Stimulated activated naive B cell treated with anti-CD40 and anti-IgM and Interleukin-4, amounts not matched to agents 10 μg/mL and 1 μg/mL and 100 μg/mL, for 72 hours (primary cell): ENCODE data around the gene EXOSC3.
"Not testable (repeated sequence)": the region's sequence is repeated elsewhere in the genome, so short reads cannot be mapped to it uniquely, and the experiment has no call there.

Source experiments
- ATAC-seq, 2 donors: fragments of 150-1000 bp; cut with Tn5 transposase; replicated peaks; 2 replicates each; pipeline ENCODE4 v1.10.0; 2021; ENCODE audit warnings: moderate library complexity in 1 of 2
- DNase-seq: peaks from one replicate; pipeline ENCODE4 v3.0.0; 2021
- H3K27ac Mint-ChIP-seq: one replicate; pipeline ENCODE4 v1.8.0; 2022; ENCODE audit warnings: mild to moderate bottlenecking, mixed read lengths
- H3K27me3 Mint-ChIP-seq, 2 donors: one replicate each; pipeline ENCODE4 v1.8.0; 2022; ENCODE audit warnings: mixed read lengths in 2 of 2
- H3K36me3 Mint-ChIP-seq, 2 donors: one replicate each; pipeline ENCODE4 v1.8.0; 2022; ENCODE audit warnings: mixed read lengths in 2 of 2, mild to moderate bottlenecking in 1 of 2
- H3K4me1 Mint-ChIP-seq, 2 donors: one replicate each; pipeline ENCODE4 v1.8.0; 2022; ENCODE audit warnings: mixed read lengths in 2 of 2, mild to moderate bottlenecking in 1 of 2
- H3K4me3 Mint-ChIP-seq, 2 donors: one replicate each; pipeline ENCODE4 v1.8.0; 2022; ENCODE audit warnings: mild to moderate bottlenecking in 2 of 2, mixed read lengths in 2 of 2, moderate library complexity in 1 of 2
- H3K9me3 Mint-ChIP-seq, 2 donors: one replicate each; pipeline ENCODE4 v1.8.0; 2022; ENCODE audit warnings: mixed read lengths in 2 of 2, mild to moderate bottlenecking in 1 of 2

Gene EXOSC3

GRCh38 chr9:37753489-37754190 is 31.2 kb downstream of the EXOSC3 start, which contains the start of gene TRMT10B:
Gene TRMT10B, plus strand, starts transcription at chr9:37753805. Its CDS starts 8,127 bp downstream, at chr9:37761932.
- ATAC-seq (peak; percentile 93), DNase-seq (peak; percentile 66)
- peaks cover under 1 to 1% of the 10 kb centered on the region in 2 donors for H3K36me3 Mint-ChIP-seq
- peak within 1 kb of the TSS; percentile 86 to 89 for H3K4me3 Mint-ChIP-seq
- H3K4me1 Mint-ChIP-seq = peaks cover 9 to 25% of the 10 kb centered on the region in 2 donors
- H3K9me3 Mint-ChIP-seq = no peaks in the 10 kb centered on the region
- peak within 1 kb of the TSS; percentile 95 for H3K27ac Mint-ChIP-seq
- peaks cover 0 to 4% of the 10 kb centered on the region in 2 donors for H3K27me3 Mint-ChIP-seq

- peaks cover 9 to 25% of the 10 kb centered on the region in 2 donors for H3K4me1 Mint-ChIP-seq
Measured at GRCh38 chr9:37752642-37753488, 32.0 kb downstream of the EXOSC3 start.

DNA sequence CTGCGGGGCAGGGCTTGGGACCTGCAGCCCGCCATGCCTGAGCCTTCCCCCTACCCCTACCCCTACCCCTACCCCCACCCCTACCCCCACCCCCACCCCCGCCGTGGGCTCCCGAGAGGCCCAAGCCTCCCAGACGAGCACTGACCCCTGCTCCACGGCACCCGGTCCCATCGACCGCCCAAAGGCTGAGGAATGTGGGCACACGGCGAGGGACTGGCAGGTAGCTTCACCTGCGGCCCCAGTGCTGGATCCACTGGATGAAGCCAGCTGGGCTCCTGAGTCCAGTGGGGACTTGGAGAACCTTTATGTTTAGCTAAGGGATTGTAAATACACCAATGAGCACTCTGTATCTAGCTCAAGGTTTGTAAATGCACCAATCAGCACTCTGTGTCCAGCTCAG is 32.8 kb downstream of the EXOSC3 start:
- not testable (repeated sequence) for H3K4me3 Mint-ChIP-seq, H3K9me3 Mint-ChIP-seq, H3K27ac Mint-ChIP-seq, H3K36me3 Mint-ChIP-seq, H3K27me3 Mint-ChIP-seq, ATAC-seq, DNase-seq
- peaks cover 9 to 25% of the 10 kb centered on the region in 2 donors for H3K4me1 Mint-ChIP-seq

More at GRCh38 chr9:37752642-37753488, 32.0 kb downstream of the EXOSC3 start:
- H3K27ac Mint-ChIP-seq = peak overlapping the region; percentile 95
- H3K27me3 Mint-ChIP-seq = peaks cover 0 to 4% of the 10 kb centered on the region in 2 donors
- ATAC-seq (no peak), DNase-seq (no peak)
- H3K4me3 Mint-ChIP-seq = peak overlapping the region; percentile 86 to 89
- H3K9me3 Mint-ChIP-seq = no peaks in the 10 kb centered on the region
- H3K36me3 Mint-ChIP-seq = no peaks in the 10 kb centered on the region

GRCh38 chr9:37751704-37752103 is 33.2 kb downstream of the EXOSC3 start:
- DNase-seq, H3K27me3 Mint-ChIP-seq, H3K4me3 Mint-ChIP-seq, H3K27ac Mint-ChIP-seq, H3K36me3 Mint-ChIP-seq, H3K9me3 Mint-ChIP-seq, ATAC-seq: not testable (repeated sequence)
- peaks cover 9 to 25% of the 10 kb centered on the region in 2 donors for H3K4me1 Mint-ChIP-seq

- Mint-ChIP-seq H3K27ac (no peak overlapping the region), H3K36me3 (no peaks in the 10 kb centered on the region), H3K27me3 (peaks cover 0 to 4% of the 10 kb centered on the region in 2 donors), H3K4me1 (peaks cover 9 to 25% of the 10 kb centered on the region in 2 donors), H3K9me3 (no peaks in the 10 kb centered on the region), H3K4me3 (peak overlapping the region in 1 of 2 donors; percentile 17)
- DNase-seq = no peak
- no peak for ATAC-seq
Measured at GRCh38 chr9:37751186-37751585, 33.7 kb downstream of the EXOSC3 start.

- no peaks in the 10 kb centered on the region for H3K36me3 Mint-ChIP-seq
- peaks cover 3 to 8% of the 10 kb centered on the region in 2 donors for H3K4me1 Mint-ChIP-seq
- no peak overlapping the region for H3K27ac Mint-ChIP-seq
- ATAC-seq = no peak
- no peak overlapping the region for H3K4me3 Mint-ChIP-seq
- DNase-seq = no peak
- no peaks in the 10 kb centered on the region for H3K9me3 Mint-ChIP-seq
- H3K27me3 Mint-ChIP-seq = peaks cover 0 to 4% of the 10 kb centered on the region in 2 donors
Measured at GRCh38 chr9:37749129-37749528, 35.7 kb downstream of the EXOSC3 start.

DNA sequence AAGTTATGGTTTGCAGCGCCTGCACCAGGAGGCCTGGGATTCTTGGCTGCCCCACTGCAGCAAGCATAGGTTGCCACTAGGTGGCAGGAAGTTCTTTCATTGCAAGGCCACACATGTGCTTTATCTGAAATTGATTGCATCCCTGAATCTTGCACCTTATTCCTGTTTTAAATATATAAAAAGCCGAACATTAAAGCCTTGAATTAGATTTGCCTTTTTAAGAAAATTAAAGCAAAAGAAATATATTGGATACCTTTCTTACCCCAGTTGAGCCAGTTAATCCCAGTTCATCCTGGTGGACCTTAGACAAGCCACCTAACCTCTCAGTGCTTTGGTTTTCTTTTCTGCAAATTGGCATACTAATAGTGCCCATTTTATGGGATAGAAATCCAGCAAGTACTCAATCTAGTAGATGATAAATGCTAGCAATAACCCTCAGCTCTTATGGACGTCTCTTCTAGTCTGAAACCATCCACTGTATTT is 37.6 kb downstream of the EXOSC3 start:
- Mint-ChIP-seq H3K4me3 (no peak overlapping the region), H3K9me3 (no peaks in the 10 kb centered on the region), H3K36me3 (no peaks in the 10 kb centered on the region), H3K4me1 (no peaks in the 10 kb centered on the region), H3K27ac (no peak overlapping the region), H3K27me3 (peaks cover 0 to 4% of the 10 kb centered on the region in 2 donors)
- ATAC-seq (peak; percentile 91 to 92), DNase-seq (peak; percentile 36)

DNA sequence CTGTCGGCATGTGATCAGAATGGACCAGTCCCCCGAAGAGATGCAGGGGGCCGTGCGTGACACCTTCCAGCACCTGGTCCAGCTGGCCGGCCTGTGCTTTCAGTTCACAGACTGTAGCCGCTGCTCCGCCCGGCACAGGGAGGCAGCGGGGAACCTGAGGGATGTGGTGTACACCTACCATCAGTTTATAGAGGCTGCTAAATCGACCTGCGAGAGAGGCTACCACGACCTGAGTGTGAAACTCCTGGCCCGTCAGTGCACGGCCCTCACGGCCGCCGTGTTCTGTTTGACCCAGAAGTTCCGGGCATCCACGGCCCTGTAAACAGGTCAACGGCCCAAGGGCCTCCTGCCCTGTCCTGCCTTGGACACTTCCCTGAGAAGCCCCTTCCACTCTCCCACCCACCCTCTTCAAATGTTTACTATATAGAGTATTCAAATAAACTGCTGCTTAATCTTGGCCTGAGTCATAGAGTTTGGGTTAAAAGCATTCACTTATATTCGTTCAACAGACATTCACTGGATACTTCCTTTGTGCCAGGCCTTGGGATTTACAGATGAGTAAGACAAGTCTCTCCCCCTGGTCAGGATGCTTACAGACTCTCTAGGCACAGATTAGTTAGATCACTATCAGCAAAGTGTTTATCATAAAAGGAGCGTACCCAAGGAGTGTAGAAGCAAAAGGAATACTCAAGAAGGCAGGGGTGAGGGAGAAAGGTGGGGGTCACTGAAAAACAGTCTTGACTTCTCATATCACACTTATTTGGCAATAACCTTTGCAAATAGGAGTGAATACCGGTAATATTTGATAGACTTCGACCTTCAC is 38.2 kb downstream of the EXOSC3 start:
- no peaks in the 10 kb centered on the region for H3K9me3 Mint-ChIP-seq
- peaks cover 0 to 4% of the 10 kb centered on the region in 2 donors for H3K27me3 Mint-ChIP-seq
- no peaks in the 10 kb centered on the region for H3K36me3 Mint-ChIP-seq
- H3K4me1 Mint-ChIP-seq = no peaks in the 10 kb centered on the region
- ATAC-seq (no peak), DNase-seq (no peak)
- no peak overlapping the region for H3K4me3 Mint-ChIP-seq
- no peak overlapping the region for H3K27ac Mint-ChIP-seq

DNA sequence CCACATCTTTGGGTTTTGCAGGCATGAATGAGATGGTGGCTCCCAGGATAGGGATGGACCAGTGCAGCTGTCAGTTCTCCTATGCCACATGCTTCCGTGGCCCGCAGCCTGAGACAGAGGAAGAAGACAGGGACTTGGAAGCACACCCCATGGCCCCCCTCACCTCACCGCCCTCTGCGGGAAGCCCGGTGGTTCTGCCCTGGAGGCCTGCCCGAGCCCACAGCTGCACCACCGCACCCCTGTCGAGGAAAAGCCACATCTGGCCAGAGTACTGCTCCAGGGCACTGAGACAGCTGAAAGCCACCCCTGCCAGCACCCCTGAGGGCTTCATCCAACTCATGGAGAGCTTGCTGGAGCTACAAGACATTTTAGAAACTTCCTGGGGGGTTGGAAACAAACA is 38.9 kb downstream of the EXOSC3 start:
- no peak for ATAC-seq
- no peaks in the 10 kb centered on the region for H3K9me3 Mint-ChIP-seq

GRCh38 chr9:37740631-37741328 is 44.1 kb downstream of the EXOSC3 start:
- Mint-ChIP-seq H3K9me3 (no peaks in the 10 kb centered on the region), H3K27ac (no peak overlapping the region), H3K27me3 (peaks cover 0 to 5% of the 10 kb centered on the region in 2 donors), H3K4me3 (no peak overlapping the region), H3K36me3 (no peaks in the 10 kb centered on the region), H3K4me1 (no peaks in the 10 kb centered on the region)
- DNase-seq (no peak), ATAC-seq (no peak)

More for the DNA sequence above, 38.9 kb downstream of the EXOSC3 start:
- Mint-ChIP-seq H3K36me3 (no peaks in the 10 kb centered on the region), H3K4me3 (no peak overlapping the region), H3K27ac (no peak overlapping the region), H3K4me1 (no peaks in the 10 kb centered on the region), H3K27me3 (peaks cover 0 to 4% of the 10 kb centered on the region in 2 donors)
- no peak for DNase-seq

DNA sequence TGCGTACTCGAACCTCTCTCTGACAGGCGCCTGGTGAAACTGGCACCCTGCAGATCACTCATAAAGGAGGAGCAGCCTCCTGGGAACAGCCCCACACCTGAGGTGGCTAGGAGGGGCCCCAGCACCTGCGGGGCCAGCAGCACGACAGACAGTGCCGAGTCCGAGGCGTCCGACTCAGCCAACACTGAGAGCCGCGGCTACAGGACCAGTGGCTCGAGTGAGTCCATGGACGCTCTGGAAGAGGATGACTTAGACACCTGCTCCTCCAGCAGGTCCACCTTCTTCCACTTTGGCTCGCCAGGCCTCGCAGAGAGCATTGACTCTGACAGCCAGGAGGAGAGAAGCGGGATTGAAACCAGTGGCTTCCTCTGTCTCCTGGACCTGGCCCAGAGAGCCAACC is 44.7 kb downstream of the EXOSC3 start:
- H3K4me3 Mint-ChIP-seq = no peak overlapping the region
- no peaks in the 10 kb centered on the region for H3K36me3 Mint-ChIP-seq
- DNase-seq (no peak), ATAC-seq (no peak)
- no peaks in the 10 kb centered on the region for H3K9me3 Mint-ChIP-seq
- no peaks in the 10 kb centered on the region for H3K4me1 Mint-ChIP-seq
- peaks cover 0 to 5% of the 10 kb centered on the region in 2 donors for H3K27me3 Mint-ChIP-seq
- H3K27ac Mint-ChIP-seq = no peak overlapping the region

- no peaks in the 10 kb centered on the region for H3K36me3 Mint-ChIP-seq
- H3K4me1 Mint-ChIP-seq = no peaks in the 10 kb centered on the region
- no peak overlapping the region for H3K27ac Mint-ChIP-seq
- ATAC-seq (no peak), DNase-seq (no peak)
- H3K9me3 Mint-ChIP-seq = no peaks in the 10 kb centered on the region
- peaks cover 0 to 6% of the 10 kb centered on the region in 2 donors for H3K27me3 Mint-ChIP-seq
- no peak overlapping the region for H3K4me3 Mint-ChIP-seq
Measured at GRCh38 chr9:37739222-37739621, 45.6 kb downstream of the EXOSC3 start.

- ATAC-seq = no peak
- DNase-seq = no peak
- Mint-ChIP-seq H3K27me3 (peaks cover 5 to 18% of the 10 kb centered on the region in 2 donors), H3K4me1 (no peaks in the 10 kb centered on the region), H3K9me3 (no peaks in the 10 kb centered on the region), H3K27ac (no peak overlapping the region), H3K36me3 (no peaks in the 10 kb centered on the region), H3K4me3 (no peak overlapping the region)
Measured at GRCh38 chr9:37732952-37733351, 51.9 kb downstream of the EXOSC3 start.
